Activated B cell treated with CpG ODN at 0.5 μM for 24 hours (primary cell): ENCODE results near the gene ZIC2. TPM values are rescaled to one million over a fixed set of nuclear protein-coding genes. Genes with fewer than 3 reads are reported as not detected.

Experiments
- ATAC-seq: fragments of 200-7000 bp; cut with Tn5 transposase; one replicate; pipeline ENCODE4 v1.10.0; 2021; ENCODE audit warnings: low read depth, mild to moderate bottlenecking, moderate library complexity
- CTCF ChIA-PET: fragments of 350-600 bp; sonication (Branson Sonifier 250); formaldehyde crosslinking; loops from one replicate; lab custom pipeline; 2021; ENCODE audit warnings: antibody characterized with exemption; lab: Charles Lee
- POLR2A ChIA-PET: fragments of 350-600 bp; sonication (Branson Sonifier 250); formaldehyde crosslinking; loops from one replicate; lab custom pipeline; 2021; ENCODE audit warnings: antibody characterized with exemption; lab: Charles Lee
- DNase-seq: peaks from one replicate; pipeline ENCODE4 v3.0.0; 2022
- H3K27ac Mint-ChIP-seq: one replicate; pipeline ENCODE4 v1.8.0; 2020; ENCODE audit warnings: mixed read lengths
- H3K27me3 Mint-ChIP-seq: one replicate; pipeline ENCODE4 v1.8.0; 2021; ENCODE audit warnings: mixed read lengths
- H3K36me3 Mint-ChIP-seq: one replicate; pipeline ENCODE4 v1.8.0; 2021; ENCODE audit warnings: low read depth, mixed read lengths
- H3K4me1 Mint-ChIP-seq: one replicate; pipeline ENCODE4 v1.8.0; 2021; ENCODE audit warnings: mixed read lengths
- H3K4me3 Mint-ChIP-seq: one replicate; pipeline ENCODE4 v1.8.0; 2020; ENCODE audit warnings: mild to moderate bottlenecking, mixed read lengths
- H3K9me3 Mint-ChIP-seq: one replicate; pipeline ENCODE4 v1.8.0; 2020; ENCODE audit warnings: mixed read lengths
- intact Hi-C: fragments of 100-400 bp; cut with micrococcal nuclease; formaldehyde crosslinking; loops from one replicate; pipeline ENCODE4 v1.15.1; 2024
- total RNA-seq: library from RNA; stranded (reverse); gene quantifications from 2 replicates; pipeline ENCODE4 v1.2.3, GENCODE V29; 2022
- TF ChIP-seq, protein P1 (sequence below): fragments of 200-600 bp; IDR thresholded peaks from one replicate; pipeline ENCODE4 v1.8.0; 2022; ENCODE audit warnings: antibody characterized with exemption, mild to moderate bottlenecking

The ZIC2 gene
- total RNA-seq, 1 donor from 2014 or later, result not detected

DNA sequence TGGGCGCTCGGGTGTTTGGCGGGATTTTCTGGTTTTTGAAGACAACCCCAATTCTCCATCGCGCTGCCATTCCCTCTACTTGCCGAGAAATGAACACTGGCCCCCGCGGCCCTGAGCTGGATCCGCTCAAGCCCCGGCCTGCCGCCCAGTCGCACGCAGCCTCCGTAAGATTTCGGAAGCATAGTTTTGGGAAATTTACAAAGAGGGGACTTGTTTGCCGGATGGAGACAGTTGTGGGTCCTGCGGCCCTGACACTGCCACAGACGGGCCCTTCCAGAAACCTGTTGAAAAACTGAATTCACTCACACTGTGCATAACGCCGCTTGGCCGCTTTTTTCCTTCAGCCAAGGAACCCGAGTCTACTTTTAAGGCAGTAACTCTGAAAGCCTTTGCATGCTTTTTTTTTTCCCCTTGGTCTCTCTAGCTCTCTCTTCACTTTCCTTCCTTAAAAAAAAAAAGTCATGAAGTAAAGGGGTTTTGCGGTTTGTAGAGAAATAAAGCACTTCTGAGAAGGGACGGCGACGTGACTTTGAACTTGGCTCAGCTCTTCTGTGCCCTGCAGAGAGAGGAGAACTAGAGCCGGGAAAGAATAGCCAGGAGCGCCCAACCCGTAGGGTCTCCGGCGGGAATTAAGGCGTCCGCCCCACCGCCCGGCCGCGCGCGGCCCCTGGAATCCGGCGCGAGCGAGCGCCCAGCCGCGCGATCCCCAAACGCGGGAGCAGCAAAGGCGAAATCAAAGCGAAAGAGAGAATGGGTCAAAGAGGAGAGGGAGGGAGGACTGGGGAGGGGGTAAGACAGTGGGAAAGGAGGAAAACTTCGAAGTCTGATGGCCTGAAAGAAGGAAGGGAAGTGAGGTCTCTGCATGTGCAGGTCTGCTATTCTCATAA lies 3.4 kb upstream of the ZIC2 start:
- CTCF ChIA-PET, result no interaction called here
- Mint-ChIP-seq H3K4me1 (no peaks in the 10 kb centered on the region), H3K27me3 (peaks cover 56% of the 10 kb centered on the region), H3K36me3 (peaks cover 5% of the 10 kb centered on the region), H3K27ac (no peak overlapping the region), H3K4me3 (no peak overlapping the region), H3K9me3 (peaks cover 9% of the 10 kb centered on the region)
- intact Hi-C loops, result loop anchor here (5.0 kb wide), 1 partner anchor 891 kb away; no protein-coding TSS in a partner anchor
- DNase-seq, result no peak
- ATAC-seq, result no peak
- TF ChIP-seq, protein P1, sequence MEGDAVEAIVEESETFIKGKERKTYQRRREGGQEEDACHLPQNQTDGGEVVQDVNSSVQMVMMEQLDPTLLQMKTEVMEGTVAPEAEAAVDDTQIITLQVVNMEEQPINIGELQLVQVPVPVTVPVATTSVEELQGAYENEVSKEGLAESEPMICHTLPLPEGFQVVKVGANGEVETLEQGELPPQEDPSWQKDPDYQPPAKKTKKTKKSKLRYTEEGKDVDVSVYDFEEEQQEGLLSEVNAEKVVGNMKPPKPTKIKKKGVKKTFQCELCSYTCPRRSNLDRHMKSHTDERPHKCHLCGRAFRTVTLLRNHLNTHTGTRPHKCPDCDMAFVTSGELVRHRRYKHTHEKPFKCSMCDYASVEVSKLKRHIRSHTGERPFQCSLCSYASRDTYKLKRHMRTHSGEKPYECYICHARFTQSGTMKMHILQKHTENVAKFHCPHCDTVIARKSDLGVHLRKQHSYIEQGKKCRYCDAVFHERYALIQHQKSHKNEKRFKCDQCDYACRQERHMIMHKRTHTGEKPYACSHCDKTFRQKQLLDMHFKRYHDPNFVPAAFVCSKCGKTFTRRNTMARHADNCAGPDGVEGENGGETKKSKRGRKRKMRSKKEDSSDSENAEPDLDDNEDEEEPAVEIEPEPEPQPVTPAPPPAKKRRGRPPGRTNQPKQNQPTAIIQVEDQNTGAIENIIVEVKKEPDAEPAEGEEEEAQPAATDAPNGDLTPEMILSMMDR, result no peak
- POLR2A ChIA-PET, result interaction anchor here (0.7 kb wide), 1 partner anchor 10 kb away, joined by 5 read pairs; no protein-coding TSS in a partner anchor

DNA sequence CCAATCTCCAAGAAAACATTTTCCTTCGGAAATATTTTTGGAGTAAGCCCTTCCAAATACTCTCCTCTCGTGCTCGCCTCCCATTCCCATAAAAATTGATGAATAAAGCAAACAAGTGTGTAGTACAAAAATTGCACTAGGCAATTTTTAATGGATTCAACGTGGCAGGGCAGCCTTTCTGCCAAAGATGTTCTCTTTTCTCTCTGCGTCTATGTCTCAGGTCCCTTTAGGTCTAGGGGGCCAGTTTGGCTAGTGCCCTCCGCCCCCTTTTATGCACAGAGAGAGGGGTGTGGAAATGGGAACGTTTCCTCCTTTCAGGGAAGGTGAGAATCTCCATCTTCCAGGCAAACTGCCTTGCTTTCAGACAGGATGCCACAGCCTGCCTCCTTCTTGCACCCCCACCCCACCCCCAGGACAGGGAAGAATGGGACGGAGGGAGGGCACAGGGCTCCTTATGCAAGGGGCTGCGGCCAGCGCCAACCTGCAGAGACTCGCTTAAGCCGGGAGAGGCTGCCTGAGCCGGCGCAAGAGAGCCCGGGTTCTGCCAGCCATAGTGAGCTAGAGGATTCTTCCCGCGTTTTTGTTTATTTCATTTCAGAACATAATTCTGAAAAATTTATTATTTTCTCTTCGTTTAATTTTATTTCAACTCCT lies 2.7 kb upstream of the ZIC2 start:
- Mint-ChIP-seq H3K4me3 (no peak overlapping the region), H3K9me3 (peaks cover 7% of the 10 kb centered on the region), H3K27me3 (peaks cover 56% of the 10 kb centered on the region), H3K4me1 (no peaks in the 10 kb centered on the region), H3K36me3 (peaks cover 5% of the 10 kb centered on the region), H3K27ac (no peak overlapping the region)
- intact Hi-C loops, result loop anchor here (5.0 kb wide), 1 partner anchor 892 kb away; no protein-coding TSS in a partner anchor
- POLR2A ChIA-PET, result no interaction called here
- DNase-seq (no peak), ATAC-seq (no peak)
- CTCF ChIA-PET, result no interaction called here
- TF ChIP-seq, protein P1, result no peak

DNA sequence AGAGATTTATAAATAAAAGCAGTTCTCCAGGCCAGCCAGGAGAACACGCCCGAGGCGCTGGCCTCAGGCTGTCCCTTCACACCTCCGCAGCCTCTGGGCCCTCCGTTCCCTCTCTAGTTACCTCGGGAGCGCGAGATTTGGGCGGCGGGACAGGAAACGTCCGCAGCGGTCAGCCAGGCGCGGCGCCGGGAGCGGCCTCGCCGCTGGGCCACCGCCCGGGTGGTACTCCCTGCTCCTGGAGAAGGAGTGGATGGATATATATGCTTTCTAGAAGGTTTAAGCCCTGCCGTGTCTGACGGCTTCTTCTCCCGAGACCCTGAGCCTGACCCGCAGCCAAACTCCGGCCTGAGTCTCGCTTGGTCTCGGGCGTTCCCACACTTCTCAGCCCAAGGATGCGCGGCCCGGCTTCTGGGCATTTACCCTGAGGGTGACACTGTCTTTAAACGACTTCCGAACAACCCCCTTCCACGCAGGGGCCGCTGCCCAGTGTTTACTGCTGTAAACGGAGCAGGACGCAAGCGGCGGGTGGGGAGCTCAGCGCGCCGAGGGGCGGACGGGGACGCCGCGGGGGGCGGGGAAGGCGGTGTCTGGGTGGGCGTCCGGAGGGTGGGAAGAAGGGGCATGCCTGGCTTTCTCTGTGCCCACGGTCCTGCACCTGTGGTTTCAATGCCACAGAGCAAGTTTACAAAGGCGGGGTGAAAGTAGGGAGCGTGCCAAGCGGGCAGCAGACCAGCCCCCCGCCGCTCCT lies 2.0 kb upstream of the ZIC2 start:
- POLR2A ChIA-PET, result no interaction called here
- peaks cover 6% of the 10 kb centered on the region for H3K36me3 Mint-ChIP-seq
- TF ChIP-seq, protein P1, result no peak
- peaks cover 58% of the 10 kb centered on the region for H3K27me3 Mint-ChIP-seq
- H3K27ac Mint-ChIP-seq, result no peak overlapping the region
- H3K4me1 Mint-ChIP-seq, result peaks cover 2% of the 10 kb centered on the region
- no peak for ATAC-seq
- CTCF ChIA-PET, result no interaction called here
- peaks cover 5% of the 10 kb centered on the region for H3K9me3 Mint-ChIP-seq
- no peak for DNase-seq
- H3K4me3 Mint-ChIP-seq, result peak overlapping the region; percentile 19
- intact Hi-C loops, result loop anchor here (2.0 to 5.0 kb wide), 3 partner anchors 15 to 892 kb away; no protein-coding TSS in a partner anchor

DNA sequence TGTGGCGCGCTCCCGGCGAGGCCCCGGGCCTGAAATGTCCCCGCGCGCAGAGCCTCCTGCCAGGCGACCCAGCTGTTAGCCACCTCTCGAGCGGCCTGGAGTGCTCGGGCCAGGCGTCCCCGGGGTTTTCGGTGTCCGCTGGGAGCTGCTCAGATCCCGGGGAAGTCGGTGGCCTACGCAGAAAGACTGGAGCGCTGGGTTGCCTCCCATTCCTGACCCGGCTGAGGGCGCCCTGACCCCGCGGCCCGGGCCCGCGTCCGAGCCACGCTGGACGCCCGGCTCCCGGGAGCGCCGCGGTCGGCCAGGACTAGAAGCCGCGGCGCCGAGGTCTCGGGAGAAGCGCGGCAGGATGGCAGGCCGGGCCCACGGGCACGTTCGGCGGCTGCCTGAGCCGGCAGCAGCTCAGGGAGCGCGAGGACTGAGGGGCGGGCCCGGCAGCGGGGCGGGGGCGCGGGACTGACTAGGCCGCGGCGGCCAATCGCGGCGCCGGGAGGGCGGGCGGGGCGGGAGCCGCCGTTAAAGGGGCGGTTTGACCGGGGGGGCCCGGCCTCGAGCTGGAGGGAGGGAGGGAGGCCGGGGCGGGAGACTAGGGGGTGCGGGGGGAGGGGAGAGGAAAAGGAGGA lies 1.3 kb upstream of the ZIC2 start:
- ATAC-seq, result peak; percentile 75
- Mint-ChIP-seq H3K4me3 (no peak overlapping the region), H3K27ac (no peak overlapping the region)

More for the DNA sequence above, 1.3 kb upstream of the ZIC2 start:
- peaks cover 2% of the 10 kb centered on the region for H3K4me1 Mint-ChIP-seq
- CTCF ChIA-PET, result no interaction called here
- H3K9me3 Mint-ChIP-seq, result peaks cover 5% of the 10 kb centered on the region
- peaks cover 54% of the 10 kb centered on the region for H3K27me3 Mint-ChIP-seq
- H3K36me3 Mint-ChIP-seq, result peaks cover 6% of the 10 kb centered on the region
- POLR2A ChIA-PET, result interaction anchor here (1.1 kb wide), 1 partner anchor 109 kb away, joined by 3 read pairs; the partner anchor contains the start of gene PCCA
- intact Hi-C loops, result loop anchor here (2.0 to 5.0 kb wide), 2 partner anchors 14 to 323 kb away; no protein-coding TSS in a partner anchor
- no peak for DNase-seq
- TF ChIP-seq, protein P1, result no peak
